H9 (cell line): ENCODE results near the gene ASS1. TPM values are rescaled to one million over a fixed set of nuclear protein-coding genes. Genes with fewer than 3 reads are reported as not detected.

Experiments
- DNase-seq: peaks from one replicate; pipeline ENCODE4 v3.0.0-alpha.2; 2017
- H2AFZ ChIP-seq: one replicate; pipeline ENCODE4 v1.6.1; 2013; ENCODE audit warnings: mild to moderate bottlenecking, low read length, control low read depth, moderate library complexity
- H2AK5ac ChIP-seq: 2 replicates; pipeline ENCODE4 v1.6.1; 2013; ENCODE audit warnings: low read length, control low read depth, mixed read lengths; ENCODE audit not compliant: insufficient read length
- H2BK120ac ChIP-seq: one replicate; pipeline ENCODE4 v1.6.1; 2013; ENCODE audit warnings: low read depth, mild to moderate bottlenecking, low read length, control low read depth, inconsistent platforms; ENCODE audit not compliant: poor library complexity, severe bottlenecking
- H2BK12ac ChIP-seq: 2 replicates; pipeline ENCODE4 v1.6.1; 2013; ENCODE audit warnings: low read length, control low read depth, mixed read lengths, low read depth; ENCODE audit not compliant: insufficient read length
- H2BK15ac ChIP-seq: 2 replicates; pipeline ENCODE4 v1.6.1; 2013; ENCODE audit warnings: low read depth, low read length, control low read depth
- H2BK20ac ChIP-seq: one replicate; pipeline ENCODE4 v1.6.1; 2013; ENCODE audit warnings: low read depth, mild to moderate bottlenecking, low read length, control low read depth, inconsistent platforms; ENCODE audit not compliant: poor library complexity, severe bottlenecking
- H2BK5ac ChIP-seq: 2 replicates; pipeline ENCODE4 v1.6.1; 2013; ENCODE audit warnings: low read length, control low read depth, mixed read lengths; ENCODE audit not compliant: insufficient read length
- H3K14ac ChIP-seq: 2 replicates; pipeline ENCODE4 v1.6.1; 2013; ENCODE audit warnings: low read length, control low read depth; ENCODE audit not compliant: insufficient read depth
- H3K18ac ChIP-seq: 2 replicates; pipeline ENCODE4 v1.6.1; 2013; ENCODE audit warnings: low read depth, mild to moderate bottlenecking, mixed read lengths, low read length, control low read depth; ENCODE audit not compliant: insufficient read length
- H3K23ac ChIP-seq: 2 replicates; pipeline ENCODE4 v1.6.1; 2013; ENCODE audit warnings: low read length, control low read depth, mixed read lengths, low read depth; ENCODE audit not compliant: insufficient read length
- H3K23me2 ChIP-seq: 2 replicates; pipeline ENCODE4 v1.6.1; 2013; ENCODE audit warnings: low read depth, mild to moderate bottlenecking, mixed read lengths, low read length, control low read depth; ENCODE audit not compliant: insufficient read length, poor library complexity, severe bottlenecking
- H3K27ac ChIP-seq: 2 replicates; pipeline ENCODE4 v1.5.1; 2013; ENCODE audit warnings: low read length, control low read depth, mixed read lengths, low read depth; ENCODE audit not compliant: insufficient read length
- H3K27me3 ChIP-seq: 2 replicates; pipeline ENCODE4 v1.6.1; 2013; ENCODE audit warnings: low read length, control low read depth, inconsistent platforms; ENCODE audit not compliant: insufficient read depth
- H3K4ac ChIP-seq: 2 replicates; pipeline ENCODE4 v1.6.1; 2013; ENCODE audit warnings: low read depth, mild to moderate bottlenecking, control low read depth, inconsistent platforms, low read length, moderate library complexity
- H3K4me1 ChIP-seq: 2 replicates; pipeline ENCODE4 v1.6.1; 2013; ENCODE audit warnings: low read length, control low read depth, inconsistent platforms; ENCODE audit not compliant: insufficient read depth
- H3K4me2 ChIP-seq: 2 replicates; pipeline ENCODE4 v1.6.1; 2013; ENCODE audit warnings: low read length, control low read depth, mixed read lengths; ENCODE audit not compliant: insufficient read length, insufficient read depth
- H3K56ac ChIP-seq: 2 replicates; pipeline ENCODE4 v1.6.1; 2013; ENCODE audit warnings: low read depth, mild to moderate bottlenecking, mixed read lengths, low read length, control low read depth; ENCODE audit not compliant: insufficient read length
- H3K79me1 ChIP-seq: 2 replicates; pipeline ENCODE4 v1.6.1; 2013; ENCODE audit warnings: low read depth, mild to moderate bottlenecking, moderate library complexity, low read length, control low read depth, inconsistent platforms; ENCODE audit not compliant: insufficient read depth, poor library complexity, severe bottlenecking
- H3K79me2 ChIP-seq: 2 replicates; pipeline ENCODE4 v1.6.1; 2013; ENCODE audit warnings: low read length, control low read depth, inconsistent platforms; ENCODE audit not compliant: insufficient read depth
- H3K9ac ChIP-seq: 2 replicates; pipeline ENCODE4 v1.6.1; 2013; ENCODE audit warnings: low read length, control low read depth, mixed read lengths; ENCODE audit not compliant: insufficient read length; ENCODE audit errors: extremely low read depth
- H3K9me3 ChIP-seq: one replicate; pipeline ENCODE4 v1.6.1; 2013; ENCODE audit warnings: low read depth, low read length, inconsistent platforms; ENCODE audit not compliant: control insufficient read depth
- H3T11ph ChIP-seq: one replicate; pipeline ENCODE4 v1.6.1; 2013; ENCODE audit warnings: mild to moderate bottlenecking, low read length, control low read depth, inconsistent platforms
- H4K20me1 ChIP-seq: one replicate; pipeline ENCODE4 v1.6.1; 2013; ENCODE audit not compliant: control insufficient read depth, insufficient read length, insufficient read depth
- H4K5ac ChIP-seq: 2 replicates; pipeline ENCODE4 v1.6.1; 2013; ENCODE audit warnings: low read depth, mild to moderate bottlenecking, mixed read lengths, low read length, control low read depth; ENCODE audit not compliant: insufficient read length
- H4K8ac ChIP-seq: replicated peaks from 2 replicates; pipeline ENCODE4 v1.6.1; 2013; ENCODE audit warnings: low read length, control low read depth, mixed read lengths, low read depth; ENCODE audit not compliant: insufficient read length
- H4K91ac ChIP-seq: 2 replicates; pipeline ENCODE4 v1.6.1; 2013; ENCODE audit warnings: low read depth, mild to moderate bottlenecking, moderate library complexity, mixed read lengths, low read length, control low read depth; ENCODE audit not compliant: insufficient read length
- H3K27ac Mint-ChIP-seq, 3 experiments: 2 replicates in 2 of 3; 3 replicates in 1 of 3; pipeline ENCODE4 v1.8.0; 2020 to 2021; ENCODE audit warnings: mixed read lengths in 3 of 3, mild to moderate bottlenecking in 1 of 3, moderate library complexity in 1 of 3
- H3K27me3 Mint-ChIP-seq: 2 replicates; pipeline ENCODE4 v1.8.0; 2021; ENCODE audit warnings: low read depth, mild to moderate bottlenecking, moderate library complexity, mixed read lengths
- H3K36me3 Mint-ChIP-seq, 3 experiments: 2 replicates in 2 of 3; 3 replicates in 1 of 3; pipeline ENCODE4 v1.8.0; 2020 to 2021; ENCODE audit warnings: low read depth in 3 of 3, mixed read lengths in 3 of 3; ENCODE audit not compliant: insufficient read depth in 1 of 3
- H3K4me1 Mint-ChIP-seq, 2 experiments: 2 replicates each; pipeline ENCODE4 v1.8.0; 2020; ENCODE audit warnings: mixed read lengths in 2 of 2
- H3K4me3 Mint-ChIP-seq, 2 experiments: 2 replicates in 1 of 2; 3 replicates in 1 of 2; pipeline ENCODE4 v1.8.0; 2020 to 2021; ENCODE audit warnings: mild to moderate bottlenecking in 2 of 2, mixed read lengths in 2 of 2, moderate library complexity in 1 of 2
- H3K9me3 Mint-ChIP-seq, 2 experiments: 2 replicates in 1 of 2; 3 replicates in 1 of 2; pipeline ENCODE4 v1.8.0; 2020; ENCODE audit warnings: mild to moderate bottlenecking in 2 of 2, mixed read lengths in 2 of 2, moderate library complexity in 1 of 2
- WGBS: extraction: QIAGEN DNeasy Blood & Tissue Kit; methylation state at CpG from one replicate; pipeline ENCODE4 v1.1.7; 2013; ENCODE audit warnings: missing lambda C conversion rate, low lambda C conversion rate, mixed read lengths; ENCODE audit not compliant: insufficient read length; ENCODE audit errors: extremely low coverage; 5-methylcytosine and 5-hydroxymethylcytosine counted together
- total RNA-seq: library from RNA; stranded (reverse); gene quantifications from 2 replicates; pipeline ENCODE4 v1.2.1, GENCODE V29; 2021
- TF ChIP-seq, protein P1 (sequence below): fragments of 200-600 bp; sonication (generic); conservative IDR thresholded peaks from 3 replicates; pipeline ENCODE4 v1.8.0; 2021; ENCODE audit warnings: antibody characterized with exemption, mild to moderate bottlenecking

Gene ASS1
- total RNA-seq, 1 experiment from 2014 or later: 118 TPM

- no peaks in the 10 kb centered on the region for H3K9me3 ChIP-seq
- H3K14ac ChIP-seq: no peak overlapping the region; the same call in 1 of the 2 replicates
- DNase-seq: no peak
- H3K27me3 Mint-ChIP-seq: no peaks in the 10 kb centered on the region
- 0 out of 2 replicates have a peak, but pooled peaks cover 2% of the 10 kb centered on the region for H3K4me1 ChIP-seq
- H4K5ac ChIP-seq: no peak overlapping the region
- no CpG with 5 or more reads among the region's 21 CpGs for WGBS
- H3K27ac Mint-ChIP-seq: no peak overlapping the region
- no peak overlapping the region for H2BK5ac ChIP-seq
- H3K27ac ChIP-seq: no peak overlapping the region
- peaks cover 13 to 37% of the 10 kb centered on the region in 2 experiments for H3K4me1 Mint-ChIP-seq
- no peaks in the 10 kb centered on the region for H4K20me1 ChIP-seq
- no peaks in the 10 kb centered on the region for H3K79me1 ChIP-seq
- H3K9me3 Mint-ChIP-seq: no peaks in the 10 kb centered on the region
- H3K27me3 ChIP-seq: no peaks in the 10 kb centered on the region
- H3K36me3 Mint-ChIP-seq: peaks cover 2 to 25% (median 13%) of the 10 kb centered on the region in 3 experiments; a peak in 5 of 7 replicates
- no peak overlapping the region for H3K4me2 ChIP-seq
- H2BK120ac ChIP-seq: no peak overlapping the region
- no peak overlapping the region for H3K4ac ChIP-seq
- H3K9ac ChIP-seq: no peak overlapping the region
- H2BK12ac ChIP-seq: no peak overlapping the region
- no peak overlapping the region for H3K56ac ChIP-seq
- H3K18ac ChIP-seq: no peak overlapping the region
- H3K4me3 Mint-ChIP-seq: no peak overlapping the region
- TF ChIP-seq, protein P1, sequence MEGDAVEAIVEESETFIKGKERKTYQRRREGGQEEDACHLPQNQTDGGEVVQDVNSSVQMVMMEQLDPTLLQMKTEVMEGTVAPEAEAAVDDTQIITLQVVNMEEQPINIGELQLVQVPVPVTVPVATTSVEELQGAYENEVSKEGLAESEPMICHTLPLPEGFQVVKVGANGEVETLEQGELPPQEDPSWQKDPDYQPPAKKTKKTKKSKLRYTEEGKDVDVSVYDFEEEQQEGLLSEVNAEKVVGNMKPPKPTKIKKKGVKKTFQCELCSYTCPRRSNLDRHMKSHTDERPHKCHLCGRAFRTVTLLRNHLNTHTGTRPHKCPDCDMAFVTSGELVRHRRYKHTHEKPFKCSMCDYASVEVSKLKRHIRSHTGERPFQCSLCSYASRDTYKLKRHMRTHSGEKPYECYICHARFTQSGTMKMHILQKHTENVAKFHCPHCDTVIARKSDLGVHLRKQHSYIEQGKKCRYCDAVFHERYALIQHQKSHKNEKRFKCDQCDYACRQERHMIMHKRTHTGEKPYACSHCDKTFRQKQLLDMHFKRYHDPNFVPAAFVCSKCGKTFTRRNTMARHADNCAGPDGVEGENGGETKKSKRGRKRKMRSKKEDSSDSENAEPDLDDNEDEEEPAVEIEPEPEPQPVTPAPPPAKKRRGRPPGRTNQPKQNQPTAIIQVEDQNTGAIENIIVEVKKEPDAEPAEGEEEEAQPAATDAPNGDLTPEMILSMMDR: no peak
- H3T11ph ChIP-seq: no peak overlapping the region
- no peak overlapping the region for H4K91ac ChIP-seq
- no peak overlapping the region for H2BK15ac ChIP-seq
- H4K8ac ChIP-seq: no peak overlapping the region
- no peaks in the 10 kb centered on the region for H3K23me2 ChIP-seq
- H2AFZ ChIP-seq: no peak overlapping the region
- H2AK5ac ChIP-seq: no peak overlapping the region
- H3K23ac ChIP-seq: no peak overlapping the region
- no peak overlapping the region for H2BK20ac ChIP-seq
- no peaks in the 10 kb centered on the region for H3K79me2 ChIP-seq
These were observed 31.5 kb downstream of the ASS1 start for GRCh38 chr9:130476151-130476730.
